MM.1S (cell line): ENCODE measurements around the gene RIPOR2.

Source experiments
- EZH2 ChIP-seq: fragments of 300-600 bp; sonication (generic); optimal IDR thresholded peaks from 2 replicates; pipeline ENCODE3; 2017; ENCODE audit warnings: low read depth, mild to moderate bottlenecking, antibody characterized with exemption, low read length, mixed read lengths
- TF ChIP-seq, protein P1 (sequence below): fragments of 300-600 bp; sonication (generic); IDR thresholded peaks from 2 replicates; pipeline ENCODE4 v1.5.1; 2016; ENCODE audit warnings: antibody characterized with exemption, low read length, mixed read lengths

DNA sequence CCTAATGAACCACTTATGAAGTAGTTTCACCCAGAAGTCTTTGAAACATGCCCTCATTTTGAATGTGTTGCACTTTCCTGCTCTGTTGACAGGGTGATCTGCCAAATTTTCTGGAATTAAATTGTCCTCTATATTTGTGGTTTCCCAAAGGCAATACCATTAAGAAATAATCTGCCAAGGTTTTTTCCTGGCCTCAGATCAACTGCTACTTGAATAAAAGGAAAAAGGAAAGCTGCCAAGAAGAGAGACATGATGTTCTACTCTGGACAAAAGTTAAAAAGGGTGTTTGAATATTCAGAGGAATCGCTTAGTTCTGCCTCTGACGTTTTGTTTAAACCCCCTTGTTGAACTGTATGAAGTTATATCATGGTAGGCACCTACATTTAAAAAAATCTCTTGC is 99.7 kb downstream of the RIPOR2 start:
- TF ChIP-seq, protein P1, sequence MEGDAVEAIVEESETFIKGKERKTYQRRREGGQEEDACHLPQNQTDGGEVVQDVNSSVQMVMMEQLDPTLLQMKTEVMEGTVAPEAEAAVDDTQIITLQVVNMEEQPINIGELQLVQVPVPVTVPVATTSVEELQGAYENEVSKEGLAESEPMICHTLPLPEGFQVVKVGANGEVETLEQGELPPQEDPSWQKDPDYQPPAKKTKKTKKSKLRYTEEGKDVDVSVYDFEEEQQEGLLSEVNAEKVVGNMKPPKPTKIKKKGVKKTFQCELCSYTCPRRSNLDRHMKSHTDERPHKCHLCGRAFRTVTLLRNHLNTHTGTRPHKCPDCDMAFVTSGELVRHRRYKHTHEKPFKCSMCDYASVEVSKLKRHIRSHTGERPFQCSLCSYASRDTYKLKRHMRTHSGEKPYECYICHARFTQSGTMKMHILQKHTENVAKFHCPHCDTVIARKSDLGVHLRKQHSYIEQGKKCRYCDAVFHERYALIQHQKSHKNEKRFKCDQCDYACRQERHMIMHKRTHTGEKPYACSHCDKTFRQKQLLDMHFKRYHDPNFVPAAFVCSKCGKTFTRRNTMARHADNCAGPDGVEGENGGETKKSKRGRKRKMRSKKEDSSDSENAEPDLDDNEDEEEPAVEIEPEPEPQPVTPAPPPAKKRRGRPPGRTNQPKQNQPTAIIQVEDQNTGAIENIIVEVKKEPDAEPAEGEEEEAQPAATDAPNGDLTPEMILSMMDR, result no peak
- TF ChIP-seq EZH2, result no peak
